Measurements from ENCODE around the gene POLR3C.

GRCh38 chr1:145884675-145885074 lies 60.7 kb downstream of the POLR3C start:
- TF ChIP-seq CTCF (CRISPR knock-in tag; IDR thresholded peaks at IDR 0.05) (no peak), POLR2A (IDR thresholded peaks at IDR 0.05; ENCODE audit: insufficient read depth in 1 of 2, low read depth in 2 of 2, low read length in 2 of 2) (no peak), ZBTB7A (CRISPR knock-in tag; IDR thresholded peaks at IDR 0.05) (no peak), NR1H2 (CRISPR knock-in tag; IDR thresholded peaks at IDR 0.05; ENCODE audit: borderline replicate concordance, low read depth) (no peak)
